ENCODE measurements around the gene TP73.

Gene TP73

GRCh38 chr1:3780901-3781300, 128.6 kb downstream of the TP73 start:
- Histone ChIP-seq H3K9ac (ENCODE audit: low read length) (no peak overlapping the region), H3K27me3 (ENCODE audit: control insufficient read depth, insufficient read depth, low read length) (no peaks in the 10 kb centered on the region), H3K4me3 (ENCODE audit: low read depth, low read length) (no peak overlapping the region), H3K9me3 (ENCODE audit: control insufficient read depth, insufficient read depth, low read depth, low read length) (no peaks in the 10 kb centered on the region), H3K27ac (ENCODE audit: low read depth, low read length) (no peak overlapping the region), H3K36me3 (ENCODE audit: control insufficient read depth, insufficient read depth, low read length) (peaks cover 75% of the 10 kb centered on the region), H3K4me1 (ENCODE audit: control insufficient read depth, insufficient read depth, low read length) (peaks cover 4% of the 10 kb centered on the region)

- H3K4me3 ChIP-seq (ENCODE audit: low read depth, low read length) = no peak overlapping the region
- no peak overlapping the region for H3K9ac ChIP-seq (ENCODE audit: low read length)
These were observed 131.5 kb downstream of the TP73 start for GRCh38 chr1:3783651-3784474.

GRCh38 chr1:3785045-3785444, 132.7 kb downstream of the TP73 start:
- peaks cover 5% of the 10 kb centered on the region; the same call in 1 of the 2 replicates for H3K4me1 ChIP-seq (ENCODE audit: control insufficient read depth, insufficient read depth, low read length)
- no peak overlapping the region for H3K9ac ChIP-seq (ENCODE audit: low read length)
- no peak overlapping the region for H3K4me3 ChIP-seq (ENCODE audit: low read depth, low read length)
- peaks cover 89% of the 10 kb centered on the region for H3K36me3 ChIP-seq (ENCODE audit: control insufficient read depth, insufficient read depth, low read length)
- no peaks in the 10 kb centered on the region for H3K27me3 ChIP-seq (ENCODE audit: control insufficient read depth, insufficient read depth, low read length)
- no peaks in the 10 kb centered on the region for H3K9me3 ChIP-seq (ENCODE audit: control insufficient read depth, insufficient read depth, low read depth, low read length)
- no peak overlapping the region for H3K27ac ChIP-seq (ENCODE audit: low read depth, low read length)

More at GRCh38 chr1:3783651-3784474, 131.5 kb downstream of the TP73 start:
- H3K4me1 ChIP-seq (ENCODE audit: control insufficient read depth, insufficient read depth, low read length) = no peaks in the 10 kb centered on the region
- no peaks in the 10 kb centered on the region for H3K9me3 ChIP-seq (ENCODE audit: control insufficient read depth, insufficient read depth, low read depth, low read length)
- H3K27me3 ChIP-seq (ENCODE audit: control insufficient read depth, insufficient read depth, low read length) = no peaks in the 10 kb centered on the region
- H3K36me3 ChIP-seq (ENCODE audit: control insufficient read depth, insufficient read depth, low read length) = peaks cover 94% of the 10 kb centered on the region
- no peak overlapping the region for H3K27ac ChIP-seq (ENCODE audit: low read depth, low read length)

GRCh38 chr1:3785456-3786157, 133.3 kb downstream of the TP73 start:
- Histone ChIP-seq H3K4me1 (ENCODE audit: control insufficient read depth, insufficient read depth, low read length) (peaks cover 10% of the 10 kb centered on the region), H3K9ac (ENCODE audit: low read length) (no peak overlapping the region), H3K27me3 (ENCODE audit: control insufficient read depth, insufficient read depth, low read length) (no peaks in the 10 kb centered on the region), H3K9me3 (ENCODE audit: control insufficient read depth, insufficient read depth, low read depth, low read length) (no peaks in the 10 kb centered on the region), H3K27ac (ENCODE audit: low read depth, low read length) (no peak overlapping the region), H3K4me3 (ENCODE audit: low read depth, low read length) (no peak overlapping the region), H3K36me3 (ENCODE audit: control insufficient read depth, insufficient read depth, low read length) (peaks cover 86% of the 10 kb centered on the region)
